Kidney epithelial cell (primary cell): ENCODE results near the gene SLC22A2. TPM values are rescaled to one million over a fixed set of nuclear protein-coding genes. Genes with fewer than 3 reads are reported as not detected.
"Not testable (repeated sequence)": the region's sequence is repeated elsewhere in the genome, so short reads cannot be mapped to it uniquely, and the experiment has no call there.

Experiments used
- DNase-seq: peaks from one replicate; pipeline ENCODE4 v3.0.0-alpha.2; 2010; ENCODE audit warnings: low read depth
- H3K27me3 ChIP-seq: 2 replicates; pipeline ENCODE4 v1.6.0; 2011; ENCODE audit warnings: low read length; ENCODE audit not compliant: control insufficient read depth, insufficient read depth
- H3K36me3 ChIP-seq: 2 replicates; pipeline ENCODE4 v1.5.1; 2011; ENCODE audit warnings: low read length; ENCODE audit not compliant: control insufficient read depth, insufficient read depth
- H3K4me3 ChIP-seq: 2 replicates; pipeline ENCODE4 v1.5.1; 2011; ENCODE audit warnings: low read depth, mild to moderate bottlenecking, control low read depth, low read length
- total RNA-seq: library from RNA; depleted of rRNA; stranded (reverse); fragments of >200 nt; gene quantifications from 2 replicates; pipeline ENCODE4 v1.2.3, GENCODE V29; 2015
- TF ChIP-seq, protein P1 (sequence below): IDR thresholded peaks from 2 replicates; pipeline ENCODE4 v1.5.1; 2011; ENCODE audit warnings: mild to moderate bottlenecking, moderate library complexity, low read length, control low read depth, inconsistent platforms; ENCODE audit not compliant: insufficient read depth, poor library complexity, severe bottlenecking

The SLC22A2 gene
- total RNA-seq = 0.04 TPM in 1 of 2 replicates, not detected in the other

DNA sequence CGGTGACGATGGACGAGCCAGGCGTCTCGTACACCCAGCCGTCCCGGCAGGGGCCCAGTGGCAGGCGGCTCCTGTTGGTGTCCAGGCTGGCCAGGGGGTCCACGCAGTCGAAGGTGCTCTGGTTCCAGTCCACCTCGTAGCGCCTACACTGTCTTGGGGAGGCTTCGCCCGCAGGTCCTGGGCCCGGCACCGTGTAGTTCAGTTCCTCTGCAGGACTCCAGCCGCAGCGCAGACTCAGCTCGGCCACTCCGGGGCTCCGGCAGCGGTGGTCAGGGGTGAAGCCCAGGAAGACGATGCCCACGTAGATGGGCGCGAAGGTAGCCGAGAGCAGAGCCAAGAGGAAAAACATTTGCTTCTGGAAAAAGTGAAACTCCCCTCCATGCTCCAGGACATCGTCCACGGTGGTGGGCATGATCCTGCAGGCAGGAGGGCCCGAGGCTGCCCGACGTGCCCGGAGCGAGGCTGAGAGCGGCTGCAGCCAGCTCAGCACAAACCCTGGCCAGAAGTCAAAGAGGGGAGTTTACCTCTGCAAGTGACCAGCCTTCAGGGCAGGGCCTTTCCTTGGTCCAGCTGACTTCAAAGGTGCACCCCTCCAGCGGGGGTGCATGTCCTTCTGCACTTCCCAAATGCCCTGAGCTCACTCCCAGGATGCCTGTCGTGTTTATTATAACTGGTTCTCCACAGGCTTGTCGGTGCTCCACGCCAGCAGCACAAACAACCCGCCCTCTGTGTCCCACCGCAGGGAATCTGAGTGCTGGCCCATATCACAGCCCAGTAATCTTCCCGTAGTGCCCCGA lies at the start of gene SLC22A2:
Gene SLC22A2, minus strand, starts transcription at position 476 of the 797 bp plus-strand sequence. Its CDS starts 64 bp downstream, at position 412.
- Histone ChIP-seq H3K27me3 (no peaks in the 10 kb centered on the region), H3K4me3 (no peak within 1 kb of the TSS), H3K36me3 (no peaks in the 10 kb centered on the region)
- TF ChIP-seq, protein P1, sequence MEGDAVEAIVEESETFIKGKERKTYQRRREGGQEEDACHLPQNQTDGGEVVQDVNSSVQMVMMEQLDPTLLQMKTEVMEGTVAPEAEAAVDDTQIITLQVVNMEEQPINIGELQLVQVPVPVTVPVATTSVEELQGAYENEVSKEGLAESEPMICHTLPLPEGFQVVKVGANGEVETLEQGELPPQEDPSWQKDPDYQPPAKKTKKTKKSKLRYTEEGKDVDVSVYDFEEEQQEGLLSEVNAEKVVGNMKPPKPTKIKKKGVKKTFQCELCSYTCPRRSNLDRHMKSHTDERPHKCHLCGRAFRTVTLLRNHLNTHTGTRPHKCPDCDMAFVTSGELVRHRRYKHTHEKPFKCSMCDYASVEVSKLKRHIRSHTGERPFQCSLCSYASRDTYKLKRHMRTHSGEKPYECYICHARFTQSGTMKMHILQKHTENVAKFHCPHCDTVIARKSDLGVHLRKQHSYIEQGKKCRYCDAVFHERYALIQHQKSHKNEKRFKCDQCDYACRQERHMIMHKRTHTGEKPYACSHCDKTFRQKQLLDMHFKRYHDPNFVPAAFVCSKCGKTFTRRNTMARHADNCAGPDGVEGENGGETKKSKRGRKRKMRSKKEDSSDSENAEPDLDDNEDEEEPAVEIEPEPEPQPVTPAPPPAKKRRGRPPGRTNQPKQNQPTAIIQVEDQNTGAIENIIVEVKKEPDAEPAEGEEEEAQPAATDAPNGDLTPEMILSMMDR = no peak
- DNase-seq = no peak

DNA sequence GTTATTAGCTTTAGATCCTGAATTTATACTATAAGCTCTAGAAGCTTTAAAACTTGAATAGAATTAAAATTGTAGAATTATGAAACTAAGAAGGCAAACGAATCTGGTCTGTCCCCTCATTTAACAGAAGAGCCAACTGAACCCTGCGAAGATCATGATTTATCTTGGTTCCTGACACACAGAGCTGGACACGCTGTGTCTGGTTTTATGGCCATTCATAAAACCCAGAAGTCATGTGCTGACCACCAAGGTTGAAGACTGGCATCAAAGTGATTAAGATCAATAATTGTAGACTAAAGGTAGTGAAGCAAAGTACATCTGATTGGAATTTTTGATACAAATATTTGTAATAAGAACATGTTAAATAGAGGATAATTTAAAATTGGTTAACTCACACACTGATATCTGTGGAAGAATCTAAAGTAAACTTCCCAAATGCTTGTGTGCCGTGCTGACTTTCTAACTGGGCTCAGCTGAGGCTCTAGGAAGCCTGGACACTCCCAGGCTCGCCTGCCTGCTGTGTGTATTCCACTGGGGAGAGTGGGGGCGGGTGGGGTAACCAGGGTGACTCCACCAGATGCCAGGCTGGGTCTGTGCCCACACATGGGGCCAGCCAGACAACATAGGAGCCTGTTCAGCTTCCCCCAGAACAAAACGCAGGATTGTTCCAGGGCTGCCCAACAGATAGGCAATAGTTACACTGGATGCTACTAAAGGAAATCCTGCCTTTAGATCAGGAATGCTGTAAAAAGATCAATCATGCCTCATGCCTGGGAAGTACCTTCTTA lies 47.5 kb upstream of the SLC22A2 start:
- H3K4me3 ChIP-seq = no peak overlapping the region
- no peaks in the 10 kb centered on the region for H3K36me3 ChIP-seq
- TF ChIP-seq, protein P1 = no peak
- H3K27me3 ChIP-seq = no peaks in the 10 kb centered on the region
- no peak for DNase-seq

DNA sequence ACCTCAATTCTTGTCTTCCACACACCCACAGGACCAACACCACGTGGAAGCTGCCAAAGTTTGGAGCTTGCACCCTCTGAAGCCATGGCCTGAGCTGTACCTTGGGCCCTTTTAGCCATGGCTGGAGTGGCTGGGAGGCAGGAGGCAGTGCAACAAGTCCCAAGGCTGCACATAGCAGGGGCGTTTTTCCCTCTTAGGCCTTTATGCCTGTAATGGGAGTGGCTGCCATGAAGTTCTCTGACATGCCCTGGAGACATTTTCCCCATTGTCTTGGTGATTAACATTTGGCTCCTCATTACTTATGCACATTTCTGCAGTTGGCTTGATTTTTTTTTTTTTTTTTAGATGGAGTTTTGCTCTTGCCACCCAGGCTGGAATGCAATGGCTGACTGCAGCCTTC lies 45.2 kb upstream of the SLC22A2 start:
- Histone ChIP-seq H3K4me3 (no peak overlapping the region), H3K27me3 (no peaks in the 10 kb centered on the region), H3K36me3 (no peaks in the 10 kb centered on the region)
- no peak for DNase-seq
- TF ChIP-seq, protein P1 = no peak

DNA sequence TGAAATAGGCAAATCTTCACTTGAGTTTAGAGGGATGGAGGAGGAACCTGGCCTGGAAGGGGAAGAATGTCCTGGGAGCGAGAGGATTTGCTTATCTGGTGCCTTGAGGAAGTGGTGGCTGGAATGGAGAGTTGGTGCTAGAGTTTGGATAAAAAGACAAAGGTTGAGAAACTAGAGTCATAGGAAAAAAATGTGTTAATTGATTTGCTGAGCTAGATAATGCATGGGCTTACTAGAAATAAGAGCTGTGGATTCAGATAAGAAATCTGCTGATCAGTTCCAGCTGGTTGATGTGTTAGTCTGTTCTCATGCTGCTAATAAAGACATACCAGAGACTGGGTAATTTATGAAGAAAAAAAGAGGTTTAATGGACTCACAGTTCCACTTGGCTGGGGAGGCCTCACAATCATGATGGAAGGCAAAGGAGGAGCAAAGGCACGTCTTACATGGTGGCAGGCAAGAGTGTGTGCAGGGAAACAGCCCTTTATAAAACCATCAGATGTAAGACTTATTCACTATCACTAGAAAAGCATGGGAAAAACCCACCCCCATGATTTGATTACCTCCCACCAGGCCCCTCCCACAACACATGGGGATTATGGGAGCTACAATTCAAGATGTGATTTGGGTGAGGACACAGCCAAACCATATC lies 43.9 kb upstream of the SLC22A2 start:
- H3K36me3 ChIP-seq, H3K27me3 ChIP-seq, DNase-seq, H3K4me3 ChIP-seq: not testable (repeated sequence)

DNA sequence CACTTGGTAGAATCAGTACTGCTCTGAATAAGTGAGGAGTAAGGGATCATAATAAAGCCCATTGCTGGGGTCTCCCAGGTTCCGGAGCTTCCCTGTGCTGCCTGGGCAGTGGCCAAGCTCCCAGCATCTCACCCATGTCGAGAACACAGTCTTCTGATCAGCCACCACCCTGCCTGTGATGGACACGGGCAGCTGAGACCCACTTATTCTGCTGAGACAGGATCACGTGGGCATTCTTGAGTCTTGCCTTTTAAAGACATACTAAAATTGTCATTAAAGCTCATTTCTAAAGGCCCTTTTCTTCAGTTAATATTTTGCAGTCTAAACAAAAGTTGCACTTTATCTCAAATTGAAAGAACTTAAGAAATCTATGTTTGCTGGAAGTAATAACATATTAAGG lies 42.7 kb upstream of the SLC22A2 start:
- Histone ChIP-seq H3K27me3 (no peaks in the 10 kb centered on the region), H3K36me3 (no peaks in the 10 kb centered on the region), H3K4me3 (no peak overlapping the region)
- DNase-seq = no peak
- TF ChIP-seq, protein P1 = no peak

DNA sequence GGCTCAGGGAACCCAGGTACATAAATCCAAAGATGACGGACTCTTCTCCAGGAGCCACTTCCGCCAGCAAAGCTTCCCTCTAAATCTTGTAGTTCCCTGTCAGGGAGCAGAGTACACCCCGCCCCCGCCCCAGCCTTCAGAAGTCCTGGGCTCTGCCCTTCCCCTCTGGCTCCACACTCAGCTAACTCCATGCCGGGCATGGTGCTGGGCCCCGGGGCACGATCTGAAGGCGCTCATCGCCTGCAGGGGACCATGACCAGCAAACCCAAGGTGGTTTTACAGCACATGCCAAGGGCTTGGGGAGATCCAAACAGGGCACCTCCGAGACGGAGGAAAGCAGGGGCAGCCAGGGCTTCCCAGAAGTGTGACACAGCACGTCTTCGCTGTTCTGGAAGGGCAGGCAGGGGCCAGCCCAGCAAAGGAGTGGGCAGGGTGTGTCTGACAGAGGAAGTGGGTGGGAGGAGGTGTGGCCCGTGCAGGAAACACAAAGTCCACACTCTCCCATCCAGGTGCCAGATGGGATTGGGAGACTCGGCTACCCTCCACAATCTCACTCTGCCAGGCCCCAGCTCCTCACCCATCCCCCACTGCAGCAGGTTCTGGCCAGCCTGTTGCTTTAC lies 41.6 kb upstream of the SLC22A2 start:
- Histone ChIP-seq H3K4me3 (no peak overlapping the region), H3K27me3 (no peaks in the 10 kb centered on the region), H3K36me3 (no peaks in the 10 kb centered on the region)
- TF ChIP-seq, protein P1 = no peak
- DNase-seq = no peak
